Measurements from ENCODE around the gene SPTBN1. TPM values are rescaled to one million over a fixed set of nuclear protein-coding genes. Genes with fewer than 3 reads are reported as not detected.

Gene SPTBN1
- total RNA-seq, 1 experiment from 2014 or later: 204 TPM

DNA sequence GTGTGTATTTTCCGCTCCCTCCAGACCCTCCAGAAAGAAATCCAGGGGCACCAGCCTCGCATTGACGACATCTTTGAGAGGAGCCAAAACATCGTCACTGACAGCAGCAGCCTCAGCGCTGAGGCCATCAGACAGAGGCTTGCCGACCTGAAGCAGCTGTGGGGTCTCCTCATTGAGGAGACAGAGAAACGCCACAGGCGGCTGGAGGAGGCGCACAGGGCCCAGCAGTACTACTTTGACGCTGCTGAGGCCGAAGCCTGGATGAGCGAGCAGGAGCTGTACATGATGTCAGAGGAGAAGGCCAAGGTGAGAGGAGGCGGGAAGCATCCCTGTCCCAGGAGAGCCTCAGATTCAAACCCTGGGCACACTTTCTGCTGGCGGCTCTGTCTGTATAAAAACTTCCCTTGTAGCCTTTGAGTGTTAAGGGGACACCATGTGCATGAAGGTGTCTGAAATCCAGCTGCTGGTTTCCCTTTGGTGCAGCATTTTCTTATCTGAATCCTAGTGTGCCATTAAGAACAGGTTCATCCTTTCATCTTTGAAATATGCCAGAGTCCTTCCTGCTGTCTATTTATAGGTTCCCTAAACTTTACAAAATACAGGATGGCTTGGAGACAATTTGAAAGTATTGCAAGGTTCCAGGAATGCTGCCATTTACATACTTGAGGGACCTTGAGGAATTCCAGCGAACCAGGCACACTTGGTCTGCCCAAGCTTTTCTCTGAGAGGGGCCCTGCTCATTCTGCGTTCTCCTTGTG lies 190.2 kb downstream of the SPTBN1 start (continued):
- TF ChIP-seq, protein P1, sequence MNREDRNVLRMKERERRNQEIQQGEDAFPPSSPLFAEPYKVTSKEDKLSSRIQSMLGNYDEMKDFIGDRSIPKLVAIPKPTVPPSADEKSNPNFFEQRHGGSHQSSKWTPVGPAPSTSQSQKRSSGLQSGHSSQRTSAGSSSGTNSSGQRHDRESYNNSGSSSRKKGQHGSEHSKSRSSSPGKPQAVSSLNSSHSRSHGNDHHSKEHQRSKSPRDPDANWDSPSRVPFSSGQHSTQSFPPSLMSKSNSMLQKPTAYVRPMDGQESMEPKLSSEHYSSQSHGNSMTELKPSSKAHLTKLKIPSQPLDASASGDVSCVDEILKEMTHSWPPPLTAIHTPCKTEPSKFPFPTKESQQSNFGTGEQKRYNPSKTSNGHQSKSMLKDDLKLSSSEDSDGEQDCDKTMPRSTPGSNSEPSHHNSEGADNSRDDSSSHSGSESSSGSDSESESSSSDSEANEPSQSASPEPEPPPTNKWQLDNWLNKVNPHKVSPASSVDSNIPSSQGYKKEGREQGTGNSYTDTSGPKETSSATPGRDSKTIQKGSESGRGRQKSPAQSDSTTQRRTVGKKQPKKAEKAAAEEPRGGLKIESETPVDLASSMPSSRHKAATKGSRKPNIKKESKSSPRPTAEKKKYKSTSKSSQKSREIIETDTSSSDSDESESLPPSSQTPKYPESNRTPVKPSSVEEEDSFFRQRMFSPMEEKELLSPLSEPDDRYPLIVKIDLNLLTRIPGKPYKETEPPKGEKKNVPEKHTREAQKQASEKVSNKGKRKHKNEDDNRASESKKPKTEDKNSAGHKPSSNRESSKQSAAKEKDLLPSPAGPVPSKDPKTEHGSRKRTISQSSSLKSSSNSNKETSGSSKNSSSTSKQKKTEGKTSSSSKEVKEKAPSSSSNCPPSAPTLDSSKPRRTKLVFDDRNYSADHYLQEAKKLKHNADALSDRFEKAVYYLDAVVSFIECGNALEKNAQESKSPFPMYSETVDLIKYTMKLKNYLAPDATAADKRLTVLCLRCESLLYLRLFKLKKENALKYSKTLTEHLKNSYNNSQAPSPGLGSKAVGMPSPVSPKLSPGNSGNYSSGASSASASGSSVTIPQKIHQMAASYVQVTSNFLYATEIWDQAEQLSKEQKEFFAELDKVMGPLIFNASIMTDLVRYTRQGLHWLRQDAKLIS (CRISPR knock-in tag; IDR thresholded peaks at IDR 0.05; ENCODE audit: borderline replicate concordance): no peak

DNA sequence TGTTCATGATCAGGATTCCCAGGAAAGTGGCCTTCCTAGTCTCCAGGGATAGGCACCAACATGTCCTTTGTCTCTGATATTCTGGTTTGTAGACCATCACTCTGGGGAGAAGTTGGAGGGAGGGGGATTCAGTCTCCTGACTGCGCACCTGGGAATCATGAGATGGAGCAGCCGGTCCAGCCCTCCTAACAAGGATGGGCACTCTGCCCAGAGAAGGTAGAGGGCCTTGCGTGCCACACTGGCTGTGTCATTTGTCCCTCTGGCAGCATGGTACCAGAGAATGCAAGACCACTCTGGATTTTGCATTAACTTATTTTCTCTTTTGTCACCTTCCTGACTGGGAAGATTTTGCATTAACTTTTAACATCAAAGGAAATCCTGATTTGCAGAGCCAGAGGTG lies 192.1 kb downstream of the SPTBN1 start:
- Mint-ChIP-seq H3K9me3 (no peaks in the 10 kb centered on the region), H3K36me3 (peaks cover 88% of the 10 kb centered on the region), H3K4me1 (no peaks in the 10 kb centered on the region), H3K27me3 (ENCODE audit: low read depth) (no peaks in the 10 kb centered on the region; the same call in 1 of the 2 replicates), H3K4me3 (no peak overlapping the region), H3K27ac (no peak overlapping the region)
- DNase-seq (ENCODE audit: low spot score) (no peak), ATAC-seq (no peak)
- ChIA-PET POLR2A (no interaction called here), CTCF (no interaction called here)
- TF ChIP-seq, protein P2, sequence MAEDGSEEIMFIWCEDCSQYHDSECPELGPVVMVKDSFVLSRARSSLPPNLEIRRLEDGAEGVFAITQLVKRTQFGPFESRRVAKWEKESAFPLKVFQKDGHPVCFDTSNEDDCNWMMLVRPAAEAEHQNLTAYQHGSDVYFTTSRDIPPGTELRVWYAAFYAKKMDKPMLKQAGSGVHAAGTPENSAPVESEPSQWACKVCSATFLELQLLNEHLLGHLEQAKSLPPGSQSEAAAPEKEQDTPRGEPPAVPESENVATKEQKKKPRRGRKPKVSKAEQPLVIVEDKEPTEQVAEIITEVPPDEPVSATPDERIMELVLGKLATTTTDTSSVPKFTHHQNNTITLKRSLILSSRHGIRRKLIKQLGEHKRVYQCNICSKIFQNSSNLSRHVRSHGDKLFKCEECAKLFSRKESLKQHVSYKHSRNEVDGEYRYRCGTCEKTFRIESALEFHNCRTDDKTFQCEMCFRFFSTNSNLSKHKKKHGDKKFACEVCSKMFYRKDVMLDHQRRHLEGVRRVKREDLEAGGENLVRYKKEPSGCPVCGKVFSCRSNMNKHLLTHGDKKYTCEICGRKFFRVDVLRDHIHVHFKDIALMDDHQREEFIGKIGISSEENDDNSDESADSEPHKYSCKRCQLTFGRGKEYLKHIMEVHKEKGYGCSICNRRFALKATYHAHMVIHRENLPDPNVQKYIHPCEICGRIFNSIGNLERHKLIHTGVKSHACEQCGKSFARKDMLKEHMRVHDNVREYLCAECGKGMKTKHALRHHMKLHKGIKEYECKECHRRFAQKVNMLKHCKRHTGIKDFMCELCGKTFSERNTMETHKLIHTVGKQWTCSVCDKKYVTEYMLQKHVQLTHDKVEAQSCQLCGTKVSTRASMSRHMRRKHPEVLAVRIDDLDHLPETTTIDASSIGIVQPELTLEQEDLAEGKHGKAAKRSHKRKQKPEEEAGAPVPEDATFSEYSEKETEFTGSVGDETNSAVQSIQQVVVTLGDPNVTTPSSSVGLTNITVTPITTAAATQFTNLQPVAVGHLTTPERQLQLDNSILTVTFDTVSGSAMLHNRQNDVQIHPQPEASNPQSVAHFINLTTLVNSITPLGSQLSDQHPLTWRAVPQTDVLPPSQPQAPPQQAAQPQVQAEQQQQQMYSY (CRISPR knock-in tag; IDR thresholded peaks at IDR 0.05): no peak
- TF ChIP-seq, protein P3, sequence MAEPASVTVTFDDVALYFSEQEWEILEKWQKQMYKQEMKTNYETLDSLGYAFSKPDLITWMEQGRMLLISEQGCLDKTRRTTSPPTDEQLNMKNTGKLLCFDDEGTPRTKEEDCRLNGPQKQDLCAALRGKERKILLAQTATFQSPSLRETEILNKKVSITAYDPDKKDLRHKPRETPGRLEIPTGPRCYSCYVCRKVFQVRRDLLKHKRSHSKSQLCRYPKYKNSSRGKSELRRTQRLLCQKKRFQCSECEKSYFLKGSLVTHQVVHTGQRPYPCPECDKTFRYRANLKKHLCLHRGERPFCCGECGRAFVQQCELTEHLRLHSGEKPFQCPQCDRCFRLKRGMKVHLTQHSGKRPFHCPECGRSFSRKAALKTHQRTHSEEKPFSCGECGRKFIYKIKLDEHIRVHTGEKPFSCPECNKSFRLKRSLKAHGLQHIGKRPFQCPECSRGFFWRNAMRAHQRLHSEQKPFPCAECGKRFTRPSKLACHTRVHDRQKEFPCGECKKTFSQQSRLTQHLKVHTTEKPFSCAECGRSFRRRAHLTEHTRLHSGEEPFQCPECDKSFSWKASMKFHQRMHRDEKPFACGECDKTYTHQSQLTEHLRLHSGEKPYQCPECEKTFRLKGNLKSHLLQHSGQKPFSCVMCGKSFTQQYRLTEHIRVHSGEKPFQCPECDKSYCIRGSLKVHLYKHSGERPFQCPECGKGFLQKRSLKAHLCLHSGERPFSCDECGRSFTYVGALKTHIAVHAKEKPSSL (CRISPR knock-in tag; conservative IDR thresholded peaks at IDR 0.05): no peak
- TF ChIP-seq, protein P4, sequence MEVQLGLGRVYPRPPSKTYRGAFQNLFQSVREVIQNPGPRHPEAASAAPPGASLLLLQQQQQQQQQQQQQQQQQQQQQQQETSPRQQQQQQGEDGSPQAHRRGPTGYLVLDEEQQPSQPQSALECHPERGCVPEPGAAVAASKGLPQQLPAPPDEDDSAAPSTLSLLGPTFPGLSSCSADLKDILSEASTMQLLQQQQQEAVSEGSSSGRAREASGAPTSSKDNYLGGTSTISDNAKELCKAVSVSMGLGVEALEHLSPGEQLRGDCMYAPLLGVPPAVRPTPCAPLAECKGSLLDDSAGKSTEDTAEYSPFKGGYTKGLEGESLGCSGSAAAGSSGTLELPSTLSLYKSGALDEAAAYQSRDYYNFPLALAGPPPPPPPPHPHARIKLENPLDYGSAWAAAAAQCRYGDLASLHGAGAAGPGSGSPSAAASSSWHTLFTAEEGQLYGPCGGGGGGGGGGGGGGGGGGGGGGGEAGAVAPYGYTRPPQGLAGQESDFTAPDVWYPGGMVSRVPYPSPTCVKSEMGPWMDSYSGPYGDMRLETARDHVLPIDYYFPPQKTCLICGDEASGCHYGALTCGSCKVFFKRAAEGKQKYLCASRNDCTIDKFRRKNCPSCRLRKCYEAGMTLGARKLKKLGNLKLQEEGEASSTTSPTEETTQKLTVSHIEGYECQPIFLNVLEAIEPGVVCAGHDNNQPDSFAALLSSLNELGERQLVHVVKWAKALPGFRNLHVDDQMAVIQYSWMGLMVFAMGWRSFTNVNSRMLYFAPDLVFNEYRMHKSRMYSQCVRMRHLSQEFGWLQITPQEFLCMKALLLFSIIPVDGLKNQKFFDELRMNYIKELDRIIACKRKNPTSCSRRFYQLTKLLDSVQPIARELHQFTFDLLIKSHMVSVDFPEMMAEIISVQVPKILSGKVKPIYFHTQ (CRISPR knock-in tag; IDR thresholded peaks at IDR 0.05): no peak
- TF ChIP-seq ETV6 (CRISPR knock-in tag; IDR thresholded peaks at IDR 0.05): no peak
- no peak for TF ChIP-seq NFE2L1 (CRISPR knock-in tag; IDR thresholded peaks at IDR 0.05)
- no peak for TF ChIP-seq SOX15 (CRISPR knock-in tag; IDR thresholded peaks at IDR 0.05)
- no peak for TF ChIP-seq FOXJ3 (CRISPR knock-in tag; IDR thresholded peaks at IDR 0.05; ENCODE audit: borderline replicate concordance)
- no peak for TF ChIP-seq ESRRA (CRISPR knock-in tag; IDR thresholded peaks at IDR 0.05; ENCODE audit: borderline replicate concordance)
- TF ChIP-seq, protein P5, sequence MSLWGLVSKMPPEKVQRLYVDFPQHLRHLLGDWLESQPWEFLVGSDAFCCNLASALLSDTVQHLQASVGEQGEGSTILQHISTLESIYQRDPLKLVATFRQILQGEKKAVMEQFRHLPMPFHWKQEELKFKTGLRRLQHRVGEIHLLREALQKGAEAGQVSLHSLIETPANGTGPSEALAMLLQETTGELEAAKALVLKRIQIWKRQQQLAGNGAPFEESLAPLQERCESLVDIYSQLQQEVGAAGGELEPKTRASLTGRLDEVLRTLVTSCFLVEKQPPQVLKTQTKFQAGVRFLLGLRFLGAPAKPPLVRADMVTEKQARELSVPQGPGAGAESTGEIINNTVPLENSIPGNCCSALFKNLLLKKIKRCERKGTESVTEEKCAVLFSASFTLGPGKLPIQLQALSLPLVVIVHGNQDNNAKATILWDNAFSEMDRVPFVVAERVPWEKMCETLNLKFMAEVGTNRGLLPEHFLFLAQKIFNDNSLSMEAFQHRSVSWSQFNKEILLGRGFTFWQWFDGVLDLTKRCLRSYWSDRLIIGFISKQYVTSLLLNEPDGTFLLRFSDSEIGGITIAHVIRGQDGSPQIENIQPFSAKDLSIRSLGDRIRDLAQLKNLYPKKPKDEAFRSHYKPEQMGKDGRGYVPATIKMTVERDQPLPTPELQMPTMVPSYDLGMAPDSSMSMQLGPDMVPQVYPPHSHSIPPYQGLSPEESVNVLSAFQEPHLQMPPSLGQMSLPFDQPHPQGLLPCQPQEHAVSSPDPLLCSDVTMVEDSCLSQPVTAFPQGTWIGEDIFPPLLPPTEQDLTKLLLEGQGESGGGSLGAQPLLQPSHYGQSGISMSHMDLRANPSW (CRISPR knock-in tag; conservative IDR thresholded peaks at IDR 0.05; ENCODE audit: low read depth): no peak
- TF ChIP-seq SMAD3 (CRISPR knock-in tag; IDR thresholded peaks at IDR 0.05; ENCODE audit: borderline replicate concordance): no peak
- TF ChIP-seq, protein P6, sequence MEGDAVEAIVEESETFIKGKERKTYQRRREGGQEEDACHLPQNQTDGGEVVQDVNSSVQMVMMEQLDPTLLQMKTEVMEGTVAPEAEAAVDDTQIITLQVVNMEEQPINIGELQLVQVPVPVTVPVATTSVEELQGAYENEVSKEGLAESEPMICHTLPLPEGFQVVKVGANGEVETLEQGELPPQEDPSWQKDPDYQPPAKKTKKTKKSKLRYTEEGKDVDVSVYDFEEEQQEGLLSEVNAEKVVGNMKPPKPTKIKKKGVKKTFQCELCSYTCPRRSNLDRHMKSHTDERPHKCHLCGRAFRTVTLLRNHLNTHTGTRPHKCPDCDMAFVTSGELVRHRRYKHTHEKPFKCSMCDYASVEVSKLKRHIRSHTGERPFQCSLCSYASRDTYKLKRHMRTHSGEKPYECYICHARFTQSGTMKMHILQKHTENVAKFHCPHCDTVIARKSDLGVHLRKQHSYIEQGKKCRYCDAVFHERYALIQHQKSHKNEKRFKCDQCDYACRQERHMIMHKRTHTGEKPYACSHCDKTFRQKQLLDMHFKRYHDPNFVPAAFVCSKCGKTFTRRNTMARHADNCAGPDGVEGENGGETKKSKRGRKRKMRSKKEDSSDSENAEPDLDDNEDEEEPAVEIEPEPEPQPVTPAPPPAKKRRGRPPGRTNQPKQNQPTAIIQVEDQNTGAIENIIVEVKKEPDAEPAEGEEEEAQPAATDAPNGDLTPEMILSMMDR (IDR thresholded peaks at IDR 0.05): no peak
- TF ChIP-seq, protein P7, sequence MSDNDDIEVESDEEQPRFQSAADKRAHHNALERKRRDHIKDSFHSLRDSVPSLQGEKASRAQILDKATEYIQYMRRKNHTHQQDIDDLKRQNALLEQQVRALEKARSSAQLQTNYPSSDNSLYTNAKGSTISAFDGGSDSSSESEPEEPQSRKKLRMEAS (CRISPR knock-in tag; IDR thresholded peaks at IDR 0.05): no peak
- TF ChIP-seq HMGA2 (CRISPR knock-in tag; IDR thresholded peaks at IDR 0.05): no peak
- TF ChIP-seq GRHL2 (CRISPR knock-in tag; IDR thresholded peaks at IDR 0.05; ENCODE audit: insufficient replicate concordance, severe bottlenecking): no peak
- TF ChIP-seq, protein P8, sequence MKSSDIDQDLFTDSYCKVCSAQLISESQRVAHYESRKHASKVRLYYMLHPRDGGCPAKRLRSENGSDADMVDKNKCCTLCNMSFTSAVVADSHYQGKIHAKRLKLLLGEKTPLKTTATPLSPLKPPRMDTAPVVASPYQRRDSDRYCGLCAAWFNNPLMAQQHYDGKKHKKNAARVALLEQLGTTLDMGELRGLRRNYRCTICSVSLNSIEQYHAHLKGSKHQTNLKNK (CRISPR knock-in tag; IDR thresholded peaks at IDR 0.05): no peak

Data from WTC11 (cell line).